ENCODE measurements around the gene ARHGAP27.
"Not testable (repeated sequence)": the region's sequence is repeated elsewhere in the genome, so short reads cannot be mapped to it uniquely, and the experiment has no call there.

- not testable (repeated sequence) for TF ChIP-seq CTCF (optimal IDR thresholded peaks at IDR 0.05 in 1 of 3, IDR thresholded peaks at IDR 0.05 in 1 of 3, conservative IDR thresholded peaks at IDR 0.05 in 1 of 3; ENCODE audit: extremely low read depth in 1 of 3, insufficient read depth in 2 of 3, low read length in 3 of 3); EZH2 (IDR thresholded peaks at IDR 0.05; ENCODE audit: low read length)
These were observed 21.7 kb upstream of the ARHGAP27 start for GRCh38 chr17:45454341-45454740.
